ENCODE data around the gene SMARCB1. TPM values are rescaled to one million over a fixed set of nuclear protein-coding genes. Genes with fewer than 3 reads are reported as not detected.

SMARCB1 gene
- total and polyA plus RNA-seq, 2 of the 4 experiments (the other 2 are of a cell fraction) = 110 to 159 TPM

GRCh38 chr22:23822101-23822671 lies 35.4 kb downstream of the SMARCB1 start:
- H3K9ac ChIP-seq (ENCODE audit: low read depth, low read length) = no peak overlapping the region
- H3K23ac ChIP-seq (ENCODE audit: low read depth, low read length) = no peak overlapping the region
- H3K4me1 ChIP-seq (ENCODE audit: control insufficient read depth, insufficient read depth, low read length) = peaks cover 7% of the 10 kb centered on the region; the same call in 1 of the 2 replicates
- no peak overlapping the region for H2AK5ac ChIP-seq (ENCODE audit: low read depth, low read length)
- no peak for TF ChIP-seq CEBPB (IDR thresholded peaks at IDR 0.05; ENCODE audit: low read depth, low read length)
- no peak for TF ChIP-seq CTCF (conservative IDR thresholded peaks at IDR 0.05; ENCODE audit: low read depth, low read length)
- no peak for TF ChIP-seq RFX5 (IDR thresholded peaks at IDR 0.05; ENCODE audit: low read depth, low read length)
- no peak for TF ChIP-seq BHLHE40 (IDR thresholded peaks at IDR 0.05; ENCODE audit: low read depth, low read length)
- TF ChIP-seq RAD21 (IDR thresholded peaks at IDR 0.05; ENCODE audit: low read length) = no peak
- no peak for TF ChIP-seq MAZ (IDR thresholded peaks at IDR 0.05; ENCODE audit: borderline replicate concordance, low read depth, low read length)
- no peak for TF ChIP-seq USF2 (IDR thresholded peaks at IDR 0.05; ENCODE audit: low read depth, low read length)
- TF ChIP-seq POLR2A (IDR thresholded peaks at IDR 0.05; ENCODE audit: low read depth, low read length) = no peak
- TF ChIP-seq RCOR1 (IDR thresholded peaks at IDR 0.05; ENCODE audit: insufficient replicate concordance, low read length) = no peak
- no peak for TF ChIP-seq NFE2L2 (IDR thresholded peaks at IDR 0.05; ENCODE audit: low read depth, low read length)
- no peak for TF ChIP-seq CHD1 (IDR thresholded peaks at IDR 0.05; ENCODE audit: low read depth, low read length)
- TF ChIP-seq SMC3 (IDR thresholded peaks at IDR 0.05; ENCODE audit: low read depth, low read length) = no peak
- no peak for TF ChIP-seq FOS (IDR thresholded peaks at IDR 0.05; ENCODE audit: low read depth, low read length)
- no peak for TF ChIP-seq ELK1 (IDR thresholded peaks at IDR 0.05; ENCODE audit: borderline replicate concordance, low read depth, low read length)
- TF ChIP-seq MXI1 (IDR thresholded peaks at IDR 0.05; ENCODE audit: borderline replicate concordance, low read depth, low read length) = no peak
- ATAC-seq (ENCODE audit: low read depth) (no peak), DNase-seq (no peak)
- WGBS, 2 experiments (ENCODE audit: extremely low coverage in 2 of 2, insufficient read length in 1 of 2) = 100% methylated on average over 1 of the region's 6 CpGs; no CpG with 5 or more reads in 1 of the 2 experiments
- BruUV-seq (replicated peaks) = no TSS peak
- H3K4me3 ChIP-seq (ENCODE audit: insufficient read depth, low read depth, low read length) = no peak overlapping the region
- H3K9me1 ChIP-seq (ENCODE audit: insufficient read depth, low read length) = peaks cover 19% of the 10 kb centered on the region
- CTCF ChIA-PET = no interaction called here
- no peak overlapping the region for H4K91ac ChIP-seq (ENCODE audit: insufficient read depth, low read depth, low read length)
- H3K27ac ChIP-seq (ENCODE audit: insufficient read depth, low read length) = no peak overlapping the region
- no peak overlapping the region for H2BK20ac ChIP-seq (ENCODE audit: low read depth, low read length)
- no peak overlapping the region for H4K8ac ChIP-seq (ENCODE audit: low read depth in 2 of 2, low read length in 2 of 2)
- H4K5ac ChIP-seq (ENCODE audit: low read depth, low read length) = no peak overlapping the region
- no peaks in the 10 kb centered on the region for H3K9me3 ChIP-seq (ENCODE audit: control insufficient read depth, insufficient read depth, low read length)
- H2BK120ac ChIP-seq (ENCODE audit: low read depth, low read length) = no peak overlapping the region
- H4K20me1 ChIP-seq (ENCODE audit: insufficient read depth, low read length) = no peaks in the 10 kb centered on the region
- H3K4ac ChIP-seq (ENCODE audit: low read depth, low read length) = no peak overlapping the region
- no peak overlapping the region for H2BK15ac ChIP-seq (ENCODE audit: low read depth, low read length)
- dilution Hi-C loops (cut with HindIII; ENCODE audit: low sequenced_read_pairs, unreplicated experiment) (no loop called here), in situ Hi-C loops (cut with MboI; ENCODE audit: low sequenced_read_pairs) (no loop called here), intact Hi-C loops (cut with micrococcal nuclease) (no loop called here)
- H3K14ac ChIP-seq (replicated peaks; ENCODE audit: low read depth, low read length) = no peak overlapping the region
- no peak overlapping the region for H3K18ac ChIP-seq (ENCODE audit: low read depth, low read length)
- H3K36me3 ChIP-seq (ENCODE audit: control insufficient read depth, insufficient read depth, low read length) = peaks cover 73% of the 10 kb centered on the region
- H3K4me2 ChIP-seq (ENCODE audit: low read depth, low read length) = no peak overlapping the region
- H2AK9ac ChIP-seq (replicated peaks; ENCODE audit: low read depth, low read length, poor library complexity) = peak overlapping the region; percentile 61
- H3K27me3 ChIP-seq (ENCODE audit: control insufficient read depth, insufficient read depth, low read length) = no peaks in the 10 kb centered on the region
- H2BK5ac ChIP-seq (ENCODE audit: low read depth, low read length, poor library complexity, severe bottlenecking) = no peak overlapping the region
- POLR2A ChIA-PET (ENCODE audit: unreplicated experiment) = no interaction called here
- peaks cover 3 to 33% of the 10 kb centered on the region in 2 experiments; a peak in 2 of 4 replicates for H3K79me1 ChIP-seq (ENCODE audit: low read depth in 1 of 2, low read length in 2 of 2)
- H3K56ac ChIP-seq (ENCODE audit: extremely low read depth, insufficient read depth, low read length) = no peak overlapping the region
- no peak overlapping the region for H2AFZ ChIP-seq (replicated peaks; ENCODE audit: low read length, poor library complexity)
